DOHH2 (cell line): ENCODE measurements around the gene APOO.
A peak's percentile ranks its signal among the peaks of the same experiment; 100 is the strongest.

Source experiments
- H3F3A ChIP-seq: fragments of 200-600 bp; sonication (generic), shearing (Covaris generic); 2 replicates; pipeline ENCODE4 v1.6.0; 2016; ENCODE audit warnings: antibody characterized with exemption, mild to moderate bottlenecking; ENCODE audit not compliant: control insufficient read depth, insufficient read depth
- H3K27ac ChIP-seq: fragments of 200-600 bp; sonication (generic); 2 replicates; pipeline ENCODE4 v1.5.1; 2014; ENCODE audit warnings: low read depth, mild to moderate bottlenecking, low read length, moderate library complexity
- H3K27me3 ChIP-seq: fragments of 200-600 bp; sonication (generic); 2 replicates; pipeline ENCODE4 v1.6.1; 2014; ENCODE audit warnings: mild to moderate bottlenecking, low read length, mixed read lengths; ENCODE audit not compliant: control insufficient read depth
- H3K36me3 ChIP-seq: fragments of 200-600 bp; sonication (generic); 2 replicates; pipeline ENCODE4 v1.6.1; 2014; ENCODE audit warnings: mild to moderate bottlenecking, low read length, moderate library complexity, mixed read lengths; ENCODE audit not compliant: control insufficient read depth
- H3K4me1 ChIP-seq: fragments of 200-600 bp; sonication (generic); 2 replicates; pipeline ENCODE4 v1.6.1; 2014; ENCODE audit warnings: mild to moderate bottlenecking, low read length, mixed read lengths; ENCODE audit not compliant: control insufficient read depth
- H3K4me2 ChIP-seq: fragments of 200-600 bp; sonication (generic); 2 replicates; pipeline ENCODE4 v1.6.0; 2014; ENCODE audit warnings: mild to moderate bottlenecking, low read length, moderate library complexity
- H3K4me3 ChIP-seq: fragments of 200-600 bp; sonication (generic); 2 replicates; pipeline ENCODE4 v1.5.1; 2014; ENCODE audit warnings: mild to moderate bottlenecking, low read length, mixed read lengths
- H3K79me2 ChIP-seq: fragments of 200-600 bp; sonication (generic); 2 replicates; pipeline ENCODE4 v1.6.1; 2014; ENCODE audit warnings: mild to moderate bottlenecking, low read length, mixed read lengths; ENCODE audit not compliant: control insufficient read depth
- H3K9me2 ChIP-seq: fragments of 200-600 bp; sonication (generic); replicated peaks from 2 replicates; pipeline ENCODE4 v1.6.1; 2014; ENCODE audit warnings: mild to moderate bottlenecking, low read length, mixed read lengths; ENCODE audit not compliant: control insufficient read depth
- H3K9me3 ChIP-seq: fragments of 200-600 bp; sonication (generic); 2 replicates; pipeline ENCODE4 v1.6.1; 2014; ENCODE audit warnings: antibody characterized with exemption, low read length, mixed read lengths; ENCODE audit not compliant: control insufficient read depth, insufficient read depth
- H4K20me1 ChIP-seq: fragments of 200-600 bp; sonication (generic); 2 replicates; pipeline ENCODE4 v1.6.0; 2014; ENCODE audit warnings: low read depth, mild to moderate bottlenecking, antibody characterized with exemption, low read length, moderate library complexity; ENCODE audit not compliant: control insufficient read depth, insufficient read depth
- CTCF ChIP-seq: fragments of 200-600 bp; sonication (generic); IDR thresholded peaks from one replicate; pipeline ENCODE4 v1.5.1; 2014; ENCODE audit warnings: antibody characterized with exemption, mild to moderate bottlenecking, low read depth, low read length; ENCODE audit not compliant: poor library complexity, severe bottlenecking
- EZH2phosphoT487 ChIP-seq: fragments of 200-600 bp; sonication (generic); IDR thresholded peaks from 2 replicates; pipeline ENCODE4 v1.6.1; 2017; ENCODE audit warnings: borderline replicate concordance, mild to moderate bottlenecking, antibody characterized with exemption, low read length, moderate library complexity, mixed read lengths

Gene APOO

GRCh38 chrX:23907111-23907497 lies 634 bp downstream of the APOO start:
- TF ChIP-seq EZH2phosphoT487 (no peak), CTCF (no peak)

GRCh38 chrX:23904096-23904495 lies 3.6 kb downstream of the APOO start:
- Histone ChIP-seq H3K27me3 (no peaks in the 10 kb centered on the region), H3K4me2 (no peak overlapping the region), H3K4me3 (no peak overlapping the region), H3F3A (peaks cover 9% of the 10 kb centered on the region; the same call in 1 of the 2 replicates), H3K79me2 (peaks cover 37% of the 10 kb centered on the region), H3K4me1 (peaks cover 39% of the 10 kb centered on the region), H3K27ac (no peak overlapping the region), H3K9me3 (no peaks in the 10 kb centered on the region), H3K9me2 (no peaks in the 10 kb centered on the region), H3K36me3 (no peaks in the 10 kb centered on the region), H4K20me1 (no peaks in the 10 kb centered on the region)
- TF ChIP-seq CTCF, result no peak
- TF ChIP-seq EZH2phosphoT487, result no peak

More at GRCh38 chrX:23907111-23907497, 634 bp downstream of the APOO start:
- peaks cover 12% of the 10 kb centered on the region; the same call in 1 of the 2 replicates for H3F3A ChIP-seq
- no peaks in the 10 kb centered on the region for H3K36me3 ChIP-seq
- peak overlapping the region; percentile 87 for H3K4me3 ChIP-seq
- H3K4me1 ChIP-seq, result peaks cover 26% of the 10 kb centered on the region
- H3K9me2 ChIP-seq, result no peaks in the 10 kb centered on the region
- peak overlapping the region; percentile 90 for H3K4me2 ChIP-seq
- no peaks in the 10 kb centered on the region for H3K9me3 ChIP-seq
- no peaks in the 10 kb centered on the region for H3K27me3 ChIP-seq
- H3K27ac ChIP-seq, result peak overlapping the region; percentile 92
- H4K20me1 ChIP-seq, result no peaks in the 10 kb centered on the region
- peaks cover 18% of the 10 kb centered on the region for H3K79me2 ChIP-seq

- H3K4me3 ChIP-seq, result peak overlapping the region; percentile 49
- H3K27ac ChIP-seq, result no peak overlapping the region; the same call in 1 of the 2 replicates
- H4K20me1 ChIP-seq, result no peaks in the 10 kb centered on the region
- H3K27me3 ChIP-seq, result no peaks in the 10 kb centered on the region
- no peaks in the 10 kb centered on the region for H3F3A ChIP-seq
- no peaks in the 10 kb centered on the region for H3K9me2 ChIP-seq
- H3K4me2 ChIP-seq, result peak overlapping the region; percentile 59
- no peaks in the 10 kb centered on the region for H3K36me3 ChIP-seq
- peaks cover 31% of the 10 kb centered on the region for H3K4me1 ChIP-seq
- TF ChIP-seq EZH2phosphoT487, result no peak
- TF ChIP-seq CTCF, result peak; percentile 33
- H3K79me2 ChIP-seq, result peaks cover 41% of the 10 kb centered on the region
- H3K9me3 ChIP-seq, result no peaks in the 10 kb centered on the region
Observed at GRCh38 chrX:23902419-23902818, 5.3 kb downstream of the APOO start.
